GM18498 (cell line): ENCODE measurements around the gene EHMT1.

Experiments used
- ATAC-seq: cut with Tn5 transposase; IDR thresholded peaks from one replicate; pipeline ENCODE4 v1.9.1; 2021; ENCODE audit warnings: mild to moderate bottlenecking, moderate library complexity; ENCODE audit not compliant: unreplicated experiment

EHMT1 gene

GRCh38 chr9:137618105-137619067 is at the start of gene EHMT1:
TSS of gene EHMT1 (plus strand) at chr9:137619005. CDS start at chr9:137619029, 24 bp downstream.
- peak; percentile 83 for ATAC-seq

- no peak for ATAC-seq
Measured at GRCh38 chr9:137569609-137570203, 49.1 kb upstream of the EHMT1 start.

DNA sequence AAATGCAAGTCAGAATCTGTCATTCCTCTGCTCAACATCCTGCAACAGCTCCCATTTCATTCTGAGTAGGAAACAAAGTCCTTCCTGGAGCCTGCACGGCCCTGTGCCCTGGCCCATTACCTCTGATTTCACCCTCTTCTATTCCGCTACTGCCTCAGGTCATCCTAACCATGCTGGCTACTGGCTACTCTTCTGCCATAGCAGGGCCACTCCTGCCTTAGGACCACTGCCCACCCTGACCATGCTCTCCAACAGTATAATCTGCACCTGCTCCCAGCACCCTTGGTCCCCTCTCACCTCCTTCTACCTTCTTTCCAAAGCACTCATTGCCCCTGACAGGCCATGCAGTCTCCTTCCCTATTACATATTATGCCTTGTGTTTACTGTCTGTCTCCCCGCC is 48.2 kb upstream of the EHMT1 start:
- no peak for ATAC-seq

GRCh38 chr9:137574192-137574591 is 44.6 kb upstream of the EHMT1 start:
- no peak for ATAC-seq

GRCh38 chr9:137575364-137575715 is 43.5 kb upstream of the EHMT1 start:
- ATAC-seq: no peak

DNA sequence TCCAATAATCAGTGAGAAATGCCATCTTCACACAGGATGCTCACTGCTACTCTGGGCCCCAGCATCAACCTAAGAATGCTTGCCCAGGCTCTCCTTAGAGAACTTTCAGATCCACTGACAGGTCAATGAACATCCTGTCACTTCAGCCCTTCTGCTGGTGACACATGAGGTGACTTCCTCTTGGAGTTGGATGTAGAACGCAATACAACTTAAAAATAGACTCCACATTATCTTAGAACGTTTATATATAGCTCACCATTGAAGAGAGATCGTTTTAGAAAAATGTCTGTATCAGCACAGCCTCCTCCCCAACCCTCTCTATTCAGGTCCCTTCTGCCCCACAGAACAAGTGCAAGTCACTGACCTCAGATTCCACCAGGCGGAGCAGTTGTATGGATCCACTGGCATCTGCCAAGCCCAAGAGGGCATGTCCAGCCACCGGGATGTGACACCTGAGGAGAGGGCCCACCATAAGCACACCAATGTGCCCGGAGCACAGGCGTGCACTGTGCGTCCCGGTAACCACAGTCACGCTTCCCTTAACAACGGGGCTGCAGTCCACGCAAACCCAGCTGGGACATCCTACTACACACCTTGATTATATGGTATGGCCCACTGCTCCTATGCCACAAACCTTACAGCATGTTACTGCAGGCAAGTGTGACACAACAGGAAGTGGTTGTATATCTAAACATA is 42.9 kb upstream of the EHMT1 start:
- no peak for ATAC-seq

DNA sequence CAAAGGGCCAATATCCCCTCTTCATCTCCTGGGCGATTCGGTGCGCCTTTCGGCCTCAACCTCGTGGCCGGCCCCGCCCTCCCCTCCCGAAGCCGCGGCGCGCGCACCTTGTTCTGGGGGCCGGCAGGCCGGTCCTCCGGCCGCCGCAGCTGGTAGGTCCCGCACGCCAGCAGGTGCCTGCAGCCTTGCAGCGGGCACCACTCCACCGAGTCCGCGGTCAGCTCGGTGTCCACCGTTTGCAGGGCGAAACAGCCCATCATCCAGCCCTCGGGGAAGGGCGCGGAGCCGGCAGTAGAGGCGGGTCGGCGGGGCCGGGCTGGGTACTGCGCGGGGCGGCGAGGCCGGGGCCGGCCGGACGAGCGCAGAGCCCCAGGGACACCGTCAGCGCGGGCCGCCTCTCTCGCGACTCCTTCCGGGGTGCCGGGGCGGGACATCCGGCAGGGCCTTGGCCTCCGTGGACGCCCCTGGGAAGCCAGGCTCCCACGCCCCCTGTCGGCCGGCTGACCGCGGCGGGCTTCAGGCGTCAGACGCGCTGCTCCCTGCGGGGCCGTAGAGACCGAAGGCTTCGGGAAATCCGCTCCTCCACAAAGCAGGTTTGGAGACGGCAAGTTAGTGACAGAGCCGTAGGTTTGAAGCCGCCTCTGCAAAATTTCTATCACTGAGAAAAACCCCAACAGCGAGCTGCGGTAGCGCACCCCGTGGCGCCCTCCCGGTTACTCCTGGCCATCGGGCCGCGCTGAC is 40.1 kb upstream of the EHMT1 start, which contains the start of gene DPH7:
TSS of gene DPH7 (minus strand) at position 408 of the 741 bp plus-strand sequence. CDS start at position 260, 148 bp downstream.
- peak; percentile 92 for ATAC-seq

- ATAC-seq: no peak
Measured at GRCh38 chr9:137579259-137579604, 39.6 kb upstream of the EHMT1 start.

DNA sequence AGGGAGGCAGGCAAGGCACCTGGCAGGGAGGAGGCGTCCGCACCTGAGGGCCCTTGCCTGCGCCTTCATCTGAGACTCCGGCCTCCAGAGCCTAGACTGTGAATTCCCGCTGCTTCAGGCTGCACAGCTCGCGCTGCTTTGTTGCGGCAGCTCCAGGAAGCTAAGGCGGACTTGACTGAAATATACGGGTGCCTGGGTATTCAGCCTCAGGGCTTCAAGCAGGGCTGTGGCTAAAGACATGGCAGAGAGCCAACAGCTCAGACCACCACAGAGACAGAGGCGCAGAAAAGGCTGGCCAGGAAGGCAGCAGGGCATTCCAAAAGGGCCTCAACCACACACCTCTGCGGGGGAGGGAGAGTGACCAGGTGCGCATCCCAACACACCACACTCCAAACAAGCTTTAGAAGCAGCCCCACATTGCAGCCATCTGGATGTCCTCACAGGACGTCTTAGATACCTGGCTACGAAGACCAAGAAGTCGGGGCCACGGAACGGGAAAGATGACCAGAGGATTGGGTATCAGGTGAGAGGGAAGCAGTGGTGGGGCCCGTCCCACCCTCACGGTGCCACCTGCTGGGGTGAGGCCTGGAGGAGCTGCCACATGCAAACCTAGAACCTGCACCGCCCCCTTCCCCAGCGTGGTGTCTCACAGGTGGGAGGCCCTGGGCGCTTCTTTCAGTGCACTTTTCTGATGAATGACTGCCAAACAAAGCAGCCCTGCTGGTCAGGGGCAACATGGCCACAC is 38.4 kb upstream of the EHMT1 start:
- ATAC-seq: no peak

- no peak for ATAC-seq
Measured at GRCh38 chr9:137580954-137581322, 37.9 kb upstream of the EHMT1 start.

DNA sequence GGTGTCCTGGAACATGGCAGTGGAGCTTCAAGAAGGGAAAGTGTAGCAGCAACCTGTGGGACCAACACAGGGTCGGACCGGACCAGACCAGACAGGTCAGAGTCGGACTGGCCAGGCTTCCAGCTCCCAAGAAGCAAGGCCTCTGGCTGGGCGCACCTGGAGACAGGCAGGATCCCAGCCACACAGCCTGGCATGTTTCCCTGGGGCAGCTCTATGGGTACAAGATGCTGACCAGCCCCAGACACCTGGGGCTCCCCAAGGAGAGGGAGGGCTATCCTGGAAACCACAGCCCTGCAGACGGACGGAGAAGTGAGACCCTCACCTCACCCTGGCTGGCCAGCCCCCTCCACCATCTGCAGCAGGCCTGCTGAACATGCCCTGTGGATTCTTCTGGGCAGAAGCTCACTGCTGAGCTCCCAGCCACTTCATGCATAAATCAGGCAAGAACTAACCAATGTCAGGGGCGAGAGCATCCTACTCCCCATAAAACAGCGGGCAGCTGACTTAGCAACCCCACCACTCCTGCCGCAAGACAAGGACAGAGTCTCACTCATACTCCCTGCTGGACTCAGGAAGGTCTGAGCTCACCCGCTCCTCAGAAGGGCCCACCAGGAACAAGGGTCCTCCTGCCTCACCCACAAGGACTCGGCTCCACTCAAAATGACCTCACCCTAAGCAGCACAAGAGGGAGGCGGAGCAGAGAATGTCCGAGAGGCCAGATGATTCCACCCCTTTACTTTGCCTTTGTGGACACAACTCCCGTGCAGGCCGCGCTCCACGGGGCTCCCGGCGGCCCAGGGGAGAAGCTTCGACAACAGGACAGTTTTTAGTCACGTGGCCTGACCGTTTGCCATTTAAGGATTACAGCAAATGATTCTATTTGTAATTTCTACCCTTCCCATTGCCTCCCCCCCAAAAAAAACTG is 37.2 kb upstream of the EHMT1 start:
- no peak for ATAC-seq

DNA sequence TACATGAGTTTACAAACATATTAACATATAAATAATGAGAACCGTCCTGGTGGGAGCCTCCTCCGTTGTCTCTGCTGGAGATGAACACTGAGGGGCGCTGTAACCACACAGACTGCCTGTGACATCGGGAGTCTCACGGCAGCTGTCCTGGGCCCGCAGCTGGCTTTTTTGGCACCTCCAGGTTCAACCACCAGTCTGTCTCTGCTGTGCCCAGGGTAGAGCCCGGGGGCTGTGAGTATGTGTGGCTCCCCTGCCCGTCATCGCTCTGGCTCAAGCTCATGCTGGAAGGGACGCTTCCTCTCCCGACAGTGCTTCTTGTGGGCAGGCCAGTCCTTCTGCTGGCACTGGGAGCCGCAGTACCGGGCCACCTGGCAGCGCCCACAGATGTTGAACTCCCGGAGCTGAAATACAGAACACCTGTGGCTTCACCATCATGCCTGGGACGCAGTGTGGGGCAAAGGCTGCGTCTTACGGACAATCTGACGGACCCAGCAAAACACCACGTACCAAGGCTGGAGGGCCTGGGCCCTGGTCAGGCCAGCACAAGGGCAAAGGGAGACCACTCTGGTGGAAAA is 36.4 kb upstream of the EHMT1 start:
- ATAC-seq: no peak

- ATAC-seq: no peak
Measured at GRCh38 chr9:137583347-137583746, 35.5 kb upstream of the EHMT1 start.

- no peak for ATAC-seq
Measured at GRCh38 chr9:137583957-137584356, 34.8 kb upstream of the EHMT1 start.

GRCh38 chr9:137586854-137587253 is 32.0 kb upstream of the EHMT1 start:
- no peak for ATAC-seq

DNA sequence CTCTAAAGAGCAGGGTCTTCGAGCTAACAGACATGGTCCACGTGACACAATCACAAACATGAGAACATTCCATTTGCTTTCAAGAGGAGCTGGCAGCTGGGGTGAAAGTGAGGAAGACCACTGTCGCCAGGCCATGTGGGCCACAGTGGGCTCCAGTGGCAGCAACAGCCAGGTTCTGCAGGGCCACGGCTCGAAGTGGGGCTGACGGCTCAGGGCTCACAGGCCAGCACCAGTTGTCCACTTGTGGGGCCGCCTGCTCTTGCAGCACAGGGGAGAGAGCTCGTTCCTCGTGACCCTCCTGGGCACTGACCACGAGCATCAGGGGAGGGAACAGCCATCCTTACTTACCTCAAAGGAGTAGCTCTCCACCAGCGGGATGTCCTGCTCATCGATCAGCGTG is 30.5 kb upstream of the EHMT1 start:
- no peak for ATAC-seq

GRCh38 chr9:137588891-137589290 is 29.9 kb upstream of the EHMT1 start:
- ATAC-seq: no peak

GRCh38 chr9:137589441-137590122 is 29.2 kb upstream of the EHMT1 start:
- ATAC-seq: peak; percentile 20
